ENCODE results near the gene ERAP2. TPM values are rescaled to one million over a fixed set of nuclear protein-coding genes. Genes with fewer than 3 reads are reported as not detected.

The ERAP2 gene
- total and polyA plus RNA-seq, 10 of the 15 experiments (the other 5 are each of a cell fraction or from before 2014, with no cell fraction given): 4.0 to 28.7 (median 11.7) TPM

GRCh38 chr5:96876292-96876850, at the start of gene ERAP2 (continued):
- peak; percentile 23; the same call in 1 of the 2 replicates for TF ChIP-seq MLLT1 (IDR thresholded peaks at IDR 0.05)
- no peak for TF ChIP-seq BACH1 (IDR thresholded peaks at IDR 0.05; ENCODE audit: borderline replicate concordance)
- peak; percentile 82; the same call in 1 of the 2 replicates for TF ChIP-seq MXI1 (IDR thresholded peaks at IDR 0.05; ENCODE audit: low read depth, low read length)
- TF ChIP-seq ATF3 (IDR thresholded peaks at IDR 0.05; ENCODE audit: borderline replicate concordance, extremely low read depth, low read depth, low read length): no peak
- 0 out of 2 replicates have a peak, but pooled peaks have one; percentile 54 for TF ChIP-seq CBX5 (IDR thresholded peaks at IDR 0.05; ENCODE audit: low read depth)
- TF ChIP-seq PKNOX1 (IDR thresholded peaks at IDR 0.05): peak; percentile 70
- TF ChIP-seq, protein P1, sequence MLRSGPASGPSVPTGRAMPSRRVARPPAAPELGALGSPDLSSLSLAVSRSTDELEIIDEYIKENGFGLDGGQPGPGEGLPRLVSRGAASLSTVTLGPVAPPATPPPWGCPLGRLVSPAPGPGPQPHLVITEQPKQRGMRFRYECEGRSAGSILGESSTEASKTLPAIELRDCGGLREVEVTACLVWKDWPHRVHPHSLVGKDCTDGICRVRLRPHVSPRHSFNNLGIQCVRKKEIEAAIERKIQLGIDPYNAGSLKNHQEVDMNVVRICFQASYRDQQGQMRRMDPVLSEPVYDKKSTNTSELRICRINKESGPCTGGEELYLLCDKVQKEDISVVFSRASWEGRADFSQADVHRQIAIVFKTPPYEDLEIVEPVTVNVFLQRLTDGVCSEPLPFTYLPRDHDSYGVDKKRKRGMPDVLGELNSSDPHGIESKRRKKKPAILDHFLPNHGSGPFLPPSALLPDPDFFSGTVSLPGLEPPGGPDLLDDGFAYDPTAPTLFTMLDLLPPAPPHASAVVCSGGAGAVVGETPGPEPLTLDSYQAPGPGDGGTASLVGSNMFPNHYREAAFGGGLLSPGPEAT (IDR thresholded peaks at IDR 0.05; ENCODE audit: low read depth): 0 out of 2 replicates have a peak, but pooled peaks have one; percentile 7
- no peak for TF ChIP-seq BRCA1 (IDR thresholded peaks at IDR 0.05; ENCODE audit: low read depth, low read length)
- TF ChIP-seq EP300 (IDR thresholded peaks at IDR 0.05; ENCODE audit: borderline replicate concordance in 1 of 2, control insufficient read depth in 1 of 2, low read depth in 2 of 2, low read length in 2 of 2): peak in 1 of 2 experiments; percentile 35; a peak in 1 of 4 replicates
- peak; percentile 34; the same call in 1 of the 2 replicates for TF ChIP-seq JUNB (IDR thresholded peaks at IDR 0.05)
- no peak for TF ChIP-seq SUPT20H (IDR thresholded peaks at IDR 0.05; ENCODE audit: borderline replicate concordance, control insufficient read depth, low read depth, low read length)
- peak; percentile 37; the same call in 1 of the 2 replicates for TF ChIP-seq POLR2AphosphoS5 (IDR thresholded peaks at IDR 0.05; ENCODE audit: low read length)
- 0 out of 4 replicates have a peak, but pooled peaks of 1 of the 2 experiments have one; percentile 5 for TF ChIP-seq IKZF2 (IDR thresholded peaks at IDR 0.05)
- TF ChIP-seq, protein P2, sequence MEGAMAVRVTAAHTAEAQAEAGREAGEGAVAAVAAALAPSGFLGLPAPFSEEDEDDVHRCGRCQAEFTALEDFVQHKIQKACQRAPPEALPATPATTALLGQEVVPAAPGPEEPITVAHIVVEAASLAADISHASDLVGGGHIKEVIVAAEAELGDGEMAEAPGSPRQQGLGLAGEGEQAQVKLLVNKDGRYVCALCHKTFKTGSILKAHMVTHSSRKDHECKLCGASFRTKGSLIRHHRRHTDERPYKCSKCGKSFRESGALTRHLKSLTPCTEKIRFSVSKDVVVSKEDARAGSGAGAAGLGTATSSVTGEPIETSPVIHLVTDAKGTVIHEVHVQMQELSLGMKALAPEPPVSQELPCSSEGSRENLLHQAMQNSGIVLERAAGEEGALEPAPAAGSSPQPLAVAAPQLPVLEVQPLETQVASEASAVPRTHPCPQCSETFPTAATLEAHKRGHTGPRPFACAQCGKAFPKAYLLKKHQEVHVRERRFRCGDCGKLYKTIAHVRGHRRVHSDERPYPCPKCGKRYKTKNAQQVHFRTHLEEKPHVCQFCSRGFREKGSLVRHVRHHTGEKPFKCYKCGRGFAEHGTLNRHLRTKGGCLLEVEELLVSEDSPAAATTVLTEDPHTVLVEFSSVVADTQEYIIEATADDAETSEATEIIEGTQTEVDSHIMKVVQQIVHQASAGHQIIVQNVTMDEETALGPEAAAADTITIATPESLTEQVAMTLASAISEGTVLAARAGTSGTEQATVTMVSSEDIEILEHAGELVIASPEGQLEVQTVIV (IDR thresholded peaks at IDR 0.05; ENCODE audit: borderline replicate concordance, partially characterized antibody): no peak
- TF ChIP-seq, protein P3, sequence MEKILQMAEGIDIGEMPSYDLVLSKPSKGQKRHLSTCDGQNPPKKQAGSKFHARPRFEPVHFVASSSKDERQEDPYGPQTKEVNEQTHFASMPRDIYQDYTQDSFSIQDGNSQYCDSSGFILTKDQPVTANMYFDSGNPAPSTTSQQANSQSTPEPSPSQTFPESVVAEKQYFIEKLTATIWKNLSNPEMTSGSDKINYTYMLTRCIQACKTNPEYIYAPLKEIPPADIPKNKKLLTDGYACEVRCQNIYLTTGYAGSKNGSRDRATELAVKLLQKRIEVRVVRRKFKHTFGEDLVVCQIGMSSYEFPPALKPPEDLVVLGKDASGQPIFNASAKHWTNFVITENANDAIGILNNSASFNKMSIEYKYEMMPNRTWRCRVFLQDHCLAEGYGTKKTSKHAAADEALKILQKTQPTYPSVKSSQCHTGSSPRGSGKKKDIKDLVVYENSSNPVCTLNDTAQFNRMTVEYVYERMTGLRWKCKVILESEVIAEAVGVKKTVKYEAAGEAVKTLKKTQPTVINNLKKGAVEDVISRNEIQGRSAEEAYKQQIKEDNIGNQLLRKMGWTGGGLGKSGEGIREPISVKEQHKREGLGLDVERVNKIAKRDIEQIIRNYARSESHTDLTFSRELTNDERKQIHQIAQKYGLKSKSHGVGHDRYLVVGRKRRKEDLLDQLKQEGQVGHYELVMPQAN (conservative IDR thresholded peaks at IDR 0.05): peak; percentile 37; the same call in 1 of the 2 replicates
- peak; percentile 47; the same call in 1 of the 2 replicates for TF ChIP-seq NFIC (IDR thresholded peaks at IDR 0.05; ENCODE audit: low read depth, low read length)
- TF ChIP-seq POLR2A (IDR thresholded peaks at IDR 0.05; ENCODE audit: low read depth, low read length): no peak
- TF ChIP-seq SIN3A (IDR thresholded peaks at IDR 0.05; ENCODE audit: low read depth, low read length): 0 out of 2 replicates have a peak, but pooled peaks have one; percentile 55

All from GM12878 (cell line).